Body of pancreas (tissue), 4 donors: ENCODE data around the gene PKP2. TPM values are rescaled to one million over a fixed set of nuclear protein-coding genes. Genes with fewer than 3 reads are reported as not detected.

ENCODE experiments used
- ATAC-seq: fragments of 150-250 bp; one replicate; pipeline ENCODE4 v1.9.1; 2016
- DNase-seq, 4 donors: peaks; one replicate each; pipeline ENCODE4 v3.0.0-alpha.2; 2019
- H3K27ac ChIP-seq, 4 donors: fragments of 200-600 bp; sonication (generic); 1 replicate in 3 of 4; 2 replicates in 1 of 4; pipeline versions ENCODE4 v1.5.1 to v1.6.1; 2016 to 2019; ENCODE audit warnings: mild to moderate bottlenecking in 1 of 4, mixed read lengths in 1 of 4, moderate library complexity in 1 of 4
- H3K27me3 ChIP-seq, 2 donors: fragments of 200-600 bp; sonication (generic); one replicate each; pipeline ENCODE4 v1.6.0; 2016; ENCODE audit warnings: mild to moderate bottlenecking in 1 of 2
- H3K36me3 ChIP-seq, 2 donors: fragments of 200-600 bp; sonication (generic); replicated peaks in 1 of 2; 2 replicates each; pipeline ENCODE4 v1.5.1; 2016; ENCODE audit warnings: low read depth in 2 of 2; ENCODE audit not compliant: insufficient read depth in 1 of 2
- H3K4me1 ChIP-seq: fragments of 200-600 bp; sonication (generic); one replicate; pipeline ENCODE4 v1.6.0; 2016
- H3K4me3 ChIP-seq, 2 donors: fragments of 200-600 bp; sonication (generic); 1 replicate in 1 of 2; 2 replicates in 1 of 2; pipeline ENCODE4 v1.5.1; 2016 to 2019
- H3K9me3 ChIP-seq, 3 donors: fragments of 200-600 bp; sonication (generic); 1 replicate in 2 of 3; 2 replicates in 1 of 3; pipeline ENCODE4 v1.5.1; 2016
- POLR2A ChIP-seq, 3 donors: fragments of 450-650 bp; IDR thresholded peaks; one replicate each; pipeline ENCODE4 v1.6.1; 2016; ENCODE audit warnings: antibody characterized with exemption in 3 of 3, mild to moderate bottlenecking in 2 of 3
- WGBS, 2 donors: methylation state at CpG; one replicate each; pipeline ENCODE4 v1.1.5; 2017; 5-methylcytosine and 5-hydroxymethylcytosine counted together
- intact Hi-C: fragments of 100-400 bp; cut with DNase I; formaldehyde crosslinking; loops from one replicate; pipeline ENCODE4 v1.15.1; 2023
- total RNA-seq, 2 donors: library from RNA; depleted of rRNA; stranded (reverse); fragments of >200 nt; gene quantifications; one replicate each; pipeline ENCODE4 v1.1.0, GENCODE V29; 2016
- TF ChIP-seq, protein P1 (sequence below), 7 experiments: fragments of 450-650 bp in 4 of 7; fragments of 200-600 bp in 3 of 7; sonication (generic) in 3 of 7; IDR thresholded peaks; one replicate each; pipeline ENCODE4 v1.5.1; 2016 to 2019; ENCODE audit warnings: antibody characterized with exemption in 7 of 7

PKP2 gene
- total RNA-seq, 2 donors from 2014 or later: 6.9 to 31.9 TPM

DNA sequence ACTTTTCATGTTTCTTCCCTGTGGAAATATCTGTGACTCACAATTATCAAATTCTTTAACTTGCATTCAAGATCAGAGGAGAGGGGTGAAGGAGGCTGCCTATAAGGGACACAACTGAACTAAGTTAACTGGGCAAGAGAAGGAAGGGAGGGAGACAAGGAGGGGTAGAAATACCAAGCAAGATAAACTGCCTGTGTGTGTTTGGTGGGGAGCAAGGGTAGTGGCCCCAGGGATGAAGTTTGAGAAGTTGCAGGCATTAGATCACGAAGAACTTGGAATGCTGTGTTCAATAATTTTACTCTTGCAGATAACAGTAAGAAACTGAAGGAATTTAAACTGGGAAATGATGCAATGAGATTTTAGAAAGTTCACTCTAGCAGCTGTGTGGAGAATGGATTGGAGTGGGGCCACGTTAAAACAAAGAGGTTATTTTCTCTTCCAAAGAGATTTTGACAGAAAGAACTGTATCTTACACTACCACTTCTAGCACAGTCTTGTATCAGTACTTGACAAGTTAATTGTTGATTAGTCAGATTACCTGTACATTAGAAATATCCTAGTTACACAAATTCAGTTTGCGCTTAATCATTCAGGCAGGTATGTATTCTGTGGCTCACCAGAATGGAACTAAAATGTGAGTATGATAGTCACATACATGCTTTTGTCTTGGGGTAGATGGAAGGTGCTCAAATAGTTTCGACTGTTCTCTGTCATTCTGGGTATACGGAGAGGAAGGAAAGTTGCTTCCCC lies 7.4 kb downstream of the PKP2 start:
- H3K4me3 ChIP-seq: no peak overlapping the region
- H3K27ac ChIP-seq: peak overlapping the region in 3 of 4 donors; percentile 22 to 40 (median 32)
- H3K27me3 ChIP-seq: no peaks in the 10 kb centered on the region
- no peak for TF ChIP-seq POLR2A (IDR thresholded peaks at IDR 0.05)
- TF ChIP-seq, protein P1, sequence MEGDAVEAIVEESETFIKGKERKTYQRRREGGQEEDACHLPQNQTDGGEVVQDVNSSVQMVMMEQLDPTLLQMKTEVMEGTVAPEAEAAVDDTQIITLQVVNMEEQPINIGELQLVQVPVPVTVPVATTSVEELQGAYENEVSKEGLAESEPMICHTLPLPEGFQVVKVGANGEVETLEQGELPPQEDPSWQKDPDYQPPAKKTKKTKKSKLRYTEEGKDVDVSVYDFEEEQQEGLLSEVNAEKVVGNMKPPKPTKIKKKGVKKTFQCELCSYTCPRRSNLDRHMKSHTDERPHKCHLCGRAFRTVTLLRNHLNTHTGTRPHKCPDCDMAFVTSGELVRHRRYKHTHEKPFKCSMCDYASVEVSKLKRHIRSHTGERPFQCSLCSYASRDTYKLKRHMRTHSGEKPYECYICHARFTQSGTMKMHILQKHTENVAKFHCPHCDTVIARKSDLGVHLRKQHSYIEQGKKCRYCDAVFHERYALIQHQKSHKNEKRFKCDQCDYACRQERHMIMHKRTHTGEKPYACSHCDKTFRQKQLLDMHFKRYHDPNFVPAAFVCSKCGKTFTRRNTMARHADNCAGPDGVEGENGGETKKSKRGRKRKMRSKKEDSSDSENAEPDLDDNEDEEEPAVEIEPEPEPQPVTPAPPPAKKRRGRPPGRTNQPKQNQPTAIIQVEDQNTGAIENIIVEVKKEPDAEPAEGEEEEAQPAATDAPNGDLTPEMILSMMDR (IDR thresholded peaks at IDR 0.05): no peak
- no peaks in the 10 kb centered on the region for H3K9me3 ChIP-seq
- H3K36me3 ChIP-seq: no peaks in the 10 kb centered on the region
- no peak for DNase-seq
- peaks cover 25% of the 10 kb centered on the region for H3K4me1 ChIP-seq
- intact Hi-C loops: no loop called here
- ATAC-seq: no peak
- WGBS, 2 donors: 56 to 75% methylated on average over 5 of the region's 5 CpGs

DNA sequence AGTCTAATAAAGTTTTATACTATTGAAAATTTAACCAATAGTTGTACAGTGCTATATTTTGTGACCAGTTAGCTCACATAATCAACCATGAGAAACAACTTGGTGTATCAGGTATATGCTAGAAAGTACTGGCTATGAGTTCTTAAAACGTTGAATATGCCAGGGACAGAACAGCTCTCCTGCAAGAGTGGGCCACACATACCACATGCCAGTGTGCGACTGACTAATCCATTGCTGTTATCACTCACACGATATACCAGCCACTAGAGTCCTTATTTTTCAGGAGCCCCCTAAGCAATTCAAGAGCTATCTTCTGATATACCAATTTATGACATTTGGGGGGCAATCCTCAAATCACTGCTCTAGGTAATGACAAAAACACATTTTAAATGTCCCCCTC lies 9.5 kb downstream of the PKP2 start:
- intact Hi-C loops: no loop called here

DNA sequence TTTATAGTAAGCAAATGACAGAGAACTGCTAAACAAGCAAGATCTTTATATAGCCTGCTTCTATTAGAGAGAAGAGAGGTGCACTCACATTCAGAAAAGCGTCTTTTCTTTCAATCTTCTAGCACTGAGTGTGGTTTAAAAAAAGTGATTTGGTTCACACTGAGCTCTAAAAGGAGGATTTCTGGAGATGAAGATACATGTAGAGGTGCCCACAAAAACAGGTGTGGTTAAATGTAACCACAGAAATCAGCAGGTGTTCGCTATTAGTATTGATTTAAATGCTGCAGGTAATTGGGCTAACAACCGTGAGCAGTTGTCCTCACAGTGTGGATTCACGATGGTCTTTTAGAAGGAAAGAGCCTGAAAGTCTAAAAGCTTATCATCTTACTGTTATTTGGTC lies 10.7 kb downstream of the PKP2 start:
- DNase-seq: no peak
- ATAC-seq: no peak
- Histone ChIP-seq H3K36me3 (no peaks in the 10 kb centered on the region), H3K4me1 (peaks cover 7% of the 10 kb centered on the region), H3K27me3 (no peaks in the 10 kb centered on the region), H3K27ac (no peak overlapping the region), H3K4me3 (no peak overlapping the region), H3K9me3 (no peaks in the 10 kb centered on the region)
- intact Hi-C loops: no loop called here
- 45 to 47% methylated on average over 4 of the region's 4 CpGs for WGBS, 2 donors
- TF ChIP-seq POLR2A (IDR thresholded peaks at IDR 0.05): no peak

More for the DNA sequence above, 9.5 kb downstream of the PKP2 start:
- Histone ChIP-seq H3K27me3 (no peaks in the 10 kb centered on the region), H3K9me3 (no peaks in the 10 kb centered on the region), H3K36me3 (no peaks in the 10 kb centered on the region), H3K27ac (no peak overlapping the region), H3K4me3 (no peak overlapping the region), H3K4me1 (peaks cover 7% of the 10 kb centered on the region)
- TF ChIP-seq, protein P1 (IDR thresholded peaks at IDR 0.05): no peak
- TF ChIP-seq POLR2A (IDR thresholded peaks at IDR 0.05): no peak
- DNase-seq (no peak), ATAC-seq (no peak)
- WGBS, 2 donors: 87 to 88% methylated on average over 3 of the region's 3 CpGs

DNA sequence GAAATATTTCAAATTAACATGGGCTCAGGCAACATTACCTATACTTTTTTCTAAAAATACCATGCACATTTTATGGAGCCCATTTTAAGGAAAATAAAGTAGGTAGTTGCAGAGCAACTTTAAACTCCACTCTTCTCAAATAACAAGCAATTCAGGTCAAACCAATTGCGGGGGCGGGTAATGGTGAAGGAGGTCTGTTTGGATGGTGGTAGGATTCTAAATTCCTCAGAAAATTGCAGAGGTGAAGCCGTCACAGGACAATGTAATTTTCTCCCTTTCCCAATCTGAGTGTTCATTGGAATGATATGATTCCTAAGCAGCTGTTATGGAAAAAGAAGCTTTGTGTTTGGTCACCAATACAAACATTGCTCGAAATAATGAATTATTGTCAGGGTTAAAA lies 11.6 kb downstream of the PKP2 start:
- Histone ChIP-seq H3K27me3 (no peaks in the 10 kb centered on the region), H3K4me1 (peaks cover 7% of the 10 kb centered on the region), H3K9me3 (no peaks in the 10 kb centered on the region), H3K4me3 (no peak overlapping the region), H3K36me3 (no peaks in the 10 kb centered on the region), H3K27ac (no peak overlapping the region)
- no peak for TF ChIP-seq POLR2A (IDR thresholded peaks at IDR 0.05)
- TF ChIP-seq, protein P1 (IDR thresholded peaks at IDR 0.05): no peak
- ATAC-seq (no peak), DNase-seq (no peak)
- intact Hi-C loops: no loop called here
- 69 to 82% methylated on average over 4 of the region's 4 CpGs for WGBS, 2 donors

DNA sequence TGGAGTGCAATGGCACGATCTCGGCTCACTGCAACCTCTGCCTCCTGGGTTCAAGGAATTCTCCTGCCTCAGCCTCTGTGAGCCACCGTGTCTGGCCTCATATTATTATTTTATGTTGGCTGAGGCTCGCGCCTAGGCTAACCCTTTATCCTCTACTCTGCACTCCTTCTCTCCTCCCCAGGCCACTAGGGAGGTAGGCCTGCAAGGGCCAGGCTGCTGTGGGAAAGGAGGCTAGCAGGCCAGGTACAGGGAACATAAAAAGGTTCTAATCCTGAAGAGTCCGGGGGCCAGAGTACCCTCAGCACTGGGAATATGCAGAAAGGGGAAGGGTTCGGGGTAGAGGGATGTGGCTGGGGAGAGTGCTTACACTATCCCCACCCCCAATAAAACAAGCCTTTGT lies 14.9 kb downstream of the PKP2 start:
- Histone ChIP-seq H3K9me3 (no peaks in the 10 kb centered on the region), H3K27me3 (no peaks in the 10 kb centered on the region), H3K27ac (no peak overlapping the region), H3K36me3 (no peaks in the 10 kb centered on the region), H3K4me1 (peaks cover 8% of the 10 kb centered on the region), H3K4me3 (no peak overlapping the region)
- intact Hi-C loops: no loop called here
- TF ChIP-seq POLR2A (IDR thresholded peaks at IDR 0.05): no peak
- TF ChIP-seq, protein P1 (IDR thresholded peaks at IDR 0.05): no peak
- ATAC-seq: no peak
- DNase-seq: no peak
- 89 to 93% methylated on average over 7 of the region's 7 CpGs for WGBS, 2 donors
